Breast epithelium (tissue), 3 donors: Measurements from ENCODE around the gene ATP6V1G2.

Experiments
- CTCF ChIP-seq, 3 donors: fragments of 450-650 bp; IDR thresholded peaks; one replicate each; pipeline ENCODE4 v1.5.1; 2016 to 2017; ENCODE audit warnings: antibody characterized with exemption in 3 of 3, mild to moderate bottlenecking in 3 of 3, moderate library complexity in 3 of 3
- POLR2A ChIP-seq: fragments of 450-650 bp; IDR thresholded peaks from one replicate; pipeline ENCODE4 v1.6.1; 2016; ENCODE audit warnings: antibody characterized with exemption, mild to moderate bottlenecking, moderate library complexity
- POLR2AphosphoS5 ChIP-seq, 3 donors: sonication (generic); formaldehyde crosslinking; IDR thresholded peaks; one replicate each; pipeline ENCODE4 v1.6.1; 2017; ENCODE audit warnings: antibody characterized with exemption in 3 of 3

GRCh38 chr6:31497531-31498476 lies 48.6 kb downstream of the ATP6V1G2 start, which contains the start of gene MICB:
- TF ChIP-seq POLR2AphosphoS5 (IDR thresholded peaks at IDR 0.05) (no peak), POLR2A (no peak), CTCF (IDR thresholded peaks at IDR 0.05) (peak in 1 of 3 donors; percentile 17)
